Endodermal cell (in vitro differentiated cells): Measurements from ENCODE around the gene TATDN3. TPM values are rescaled to one million over a fixed set of nuclear protein-coding genes. Genes with fewer than 3 reads are reported as not detected.

Source experiments
- DNase-seq: peaks from one replicate; pipeline ENCODE4 v3.0.0-alpha.2; 2017
- H3K27ac ChIP-seq: 2 replicates; pipeline ENCODE4 v1.5.1; 2013; ENCODE audit warnings: mild to moderate bottlenecking, low read depth, low read length, moderate library complexity
- H3K27me3 ChIP-seq: 2 replicates; pipeline ENCODE4 v1.6.1; 2013; ENCODE audit warnings: mild to moderate bottlenecking, low read length, moderate library complexity; ENCODE audit not compliant: insufficient read depth, control insufficient read depth, poor library complexity, severe bottlenecking
- H3K36me3 ChIP-seq: 2 replicates; pipeline ENCODE4 v1.7.0; 2013; ENCODE audit warnings: mild to moderate bottlenecking, low read length, moderate library complexity; ENCODE audit not compliant: control insufficient read depth, insufficient read depth
- H3K4me1 ChIP-seq: one replicate; pipeline ENCODE4 v1.7.0; 2013; ENCODE audit warnings: low read length; ENCODE audit not compliant: control insufficient read depth, insufficient read depth
- H3K4me3 ChIP-seq: 2 replicates; pipeline ENCODE4 v1.5.1; 2013; ENCODE audit warnings: mild to moderate bottlenecking, low read length, moderate library complexity
- H3K9ac ChIP-seq: 2 replicates; pipeline ENCODE4 v1.6.1; 2013; ENCODE audit warnings: mild to moderate bottlenecking, low read length, moderate library complexity; ENCODE audit not compliant: poor library complexity, severe bottlenecking; ENCODE audit errors: extremely low read depth
- H3K9me3 ChIP-seq: 2 replicates; pipeline ENCODE4 v1.6.1; 2013; ENCODE audit warnings: mild to moderate bottlenecking, low read length, moderate library complexity; ENCODE audit not compliant: control insufficient read depth
- H3K27ac Mint-ChIP-seq: 2 replicates; pipeline ENCODE4 v1.8.0; 2020; ENCODE audit warnings: mixed read lengths
- H3K27me3 Mint-ChIP-seq: 2 replicates; pipeline ENCODE4 v1.8.0; 2021; ENCODE audit warnings: mild to moderate bottlenecking, mixed read lengths; ENCODE audit not compliant: insufficient read depth
- H3K36me3 Mint-ChIP-seq: 2 replicates; pipeline ENCODE4 v1.8.0; 2020; ENCODE audit warnings: low read depth, mixed read lengths
- H3K4me1 Mint-ChIP-seq: 2 replicates; pipeline ENCODE4 v1.8.0; 2020; ENCODE audit warnings: mixed read lengths
- H3K4me3 Mint-ChIP-seq: 2 replicates; pipeline ENCODE4 v1.8.0; 2020; ENCODE audit warnings: mild to moderate bottlenecking, moderate library complexity, mixed read lengths
- H3K9me3 Mint-ChIP-seq: 2 replicates; pipeline ENCODE4 v1.8.0; 2020; ENCODE audit warnings: mild to moderate bottlenecking, mixed read lengths
- WGBS, 2 experiments: methylation state at CpG; one replicate each; pipeline versions ENCODE4 v1.1.5 to v1.1.7; 2013; ENCODE audit warnings: missing lambda C conversion rate in 2 of 2, mixed read lengths in 1 of 2; ENCODE audit not compliant: insufficient coverage in 1 of 2, insufficient read length in 1 of 2; 5-methylcytosine and 5-hydroxymethylcytosine counted together
- total RNA-seq, 2 donors: library from RNA; stranded (reverse); fragmentation: NEBNext Ultra II Directional in 1 of 2; extraction: Animal tissue kit (Norgen Biotek cat#: 25700) in 1 of 2; gene quantifications; 2 replicates in 1 of 2; 3 replicates in 1 of 2; pipeline ENCODE4 v1.2.1, GENCODE V29; 2021
- TF ChIP-seq, protein P1 (sequence below): fragments of 200-600 bp; sonication (generic); conservative IDR thresholded peaks from 2 replicates; pipeline ENCODE4 v1.5.0; 2021; ENCODE audit warnings: antibody characterized with exemption, mild to moderate bottlenecking

Gene TATDN3
- total RNA-seq, 2 donors from 2014 or later: 14.9 to 26.3 TPM

DNA sequence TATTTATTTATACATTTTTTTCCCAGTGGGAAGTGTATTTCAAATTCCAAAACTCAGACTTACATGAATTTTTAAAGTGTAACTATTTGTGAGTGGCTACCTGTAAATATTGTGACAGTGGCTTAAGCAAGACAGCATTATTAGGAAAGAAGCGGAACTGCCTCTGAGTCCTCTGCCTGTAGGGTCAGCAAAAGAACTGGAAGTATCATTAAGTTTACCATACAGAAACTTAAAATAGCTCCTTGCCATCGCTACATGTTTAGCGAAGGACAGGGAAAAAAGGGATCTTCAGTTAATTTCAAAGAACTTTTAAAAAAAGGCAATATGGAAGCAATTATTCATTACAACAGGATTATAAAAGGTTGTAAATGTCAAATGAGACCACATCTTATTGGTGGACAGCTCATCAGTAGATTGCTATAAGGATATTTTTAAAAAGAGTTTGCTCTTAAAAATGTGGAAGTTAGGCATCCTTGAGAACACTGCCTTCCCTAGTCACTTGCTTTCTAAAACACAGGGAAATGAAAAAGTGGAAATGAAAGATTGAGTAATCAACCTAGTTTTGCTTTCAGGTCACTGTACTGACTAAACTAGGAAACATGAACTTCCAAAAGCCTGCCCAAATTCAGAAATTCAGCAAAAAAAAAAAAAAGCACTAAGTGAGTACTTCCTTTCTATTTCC, 39.3 kb upstream of the TATDN3 start:
- Mint-ChIP-seq H3K4me1 (peaks cover 15% of the 10 kb centered on the region), H3K9me3 (no peaks in the 10 kb centered on the region), H3K4me3 (no peak overlapping the region), H3K27me3 (no peaks in the 10 kb centered on the region), H3K36me3 (peaks cover 4% of the 10 kb centered on the region), H3K27ac (no peak overlapping the region)
- 91% methylated on average over 3 of the region's 3 CpGs; no CpG with 5 or more reads in 1 of the 2 experiments for WGBS, 2 experiments
- no peak for DNase-seq
- Histone ChIP-seq H3K4me3 (no peak overlapping the region), H3K9me3 (peaks cover 7% of the 10 kb centered on the region), H3K4me1 (no peaks in the 10 kb centered on the region), H3K36me3 (peaks cover 8% of the 10 kb centered on the region), H3K27ac (no peak overlapping the region), H3K9ac (no peak overlapping the region), H3K27me3 (no peaks in the 10 kb centered on the region)
- TF ChIP-seq, protein P1, sequence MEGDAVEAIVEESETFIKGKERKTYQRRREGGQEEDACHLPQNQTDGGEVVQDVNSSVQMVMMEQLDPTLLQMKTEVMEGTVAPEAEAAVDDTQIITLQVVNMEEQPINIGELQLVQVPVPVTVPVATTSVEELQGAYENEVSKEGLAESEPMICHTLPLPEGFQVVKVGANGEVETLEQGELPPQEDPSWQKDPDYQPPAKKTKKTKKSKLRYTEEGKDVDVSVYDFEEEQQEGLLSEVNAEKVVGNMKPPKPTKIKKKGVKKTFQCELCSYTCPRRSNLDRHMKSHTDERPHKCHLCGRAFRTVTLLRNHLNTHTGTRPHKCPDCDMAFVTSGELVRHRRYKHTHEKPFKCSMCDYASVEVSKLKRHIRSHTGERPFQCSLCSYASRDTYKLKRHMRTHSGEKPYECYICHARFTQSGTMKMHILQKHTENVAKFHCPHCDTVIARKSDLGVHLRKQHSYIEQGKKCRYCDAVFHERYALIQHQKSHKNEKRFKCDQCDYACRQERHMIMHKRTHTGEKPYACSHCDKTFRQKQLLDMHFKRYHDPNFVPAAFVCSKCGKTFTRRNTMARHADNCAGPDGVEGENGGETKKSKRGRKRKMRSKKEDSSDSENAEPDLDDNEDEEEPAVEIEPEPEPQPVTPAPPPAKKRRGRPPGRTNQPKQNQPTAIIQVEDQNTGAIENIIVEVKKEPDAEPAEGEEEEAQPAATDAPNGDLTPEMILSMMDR: no peak

DNA sequence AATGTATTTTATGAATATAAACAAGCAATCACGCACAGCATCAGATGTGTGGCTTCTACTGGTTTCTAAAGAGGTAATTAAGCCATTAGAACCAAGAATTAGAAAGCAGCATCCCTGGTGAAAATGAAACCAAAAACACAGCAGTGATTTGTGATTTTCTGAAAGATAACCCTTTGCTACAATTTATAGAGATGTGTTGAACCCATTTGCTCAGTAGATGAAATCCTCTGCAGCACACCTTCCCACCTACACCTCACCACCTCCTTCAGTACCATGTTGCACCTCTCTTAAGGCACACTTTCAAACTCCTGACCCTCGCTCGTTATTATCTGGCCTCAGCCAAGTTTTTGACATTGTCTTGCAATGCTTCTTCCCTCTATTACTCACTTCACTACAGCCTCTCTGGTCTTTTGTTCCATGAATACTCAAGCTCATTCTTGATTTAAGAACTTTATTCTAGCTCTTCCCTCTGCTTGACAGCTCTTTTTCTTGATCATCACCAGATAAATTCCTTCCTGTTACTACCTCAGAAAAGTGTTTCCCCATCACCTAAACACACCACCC, 38.7 kb upstream of the TATDN3 start:
- DNase-seq: no peak
- Histone ChIP-seq H3K4me1 (no peaks in the 10 kb centered on the region), H3K4me3 (no peak overlapping the region), H3K9ac (no peak overlapping the region), H3K9me3 (peaks cover 6% of the 10 kb centered on the region), H3K36me3 (peaks cover 14% of the 10 kb centered on the region), H3K27ac (no peak overlapping the region), H3K27me3 (no peaks in the 10 kb centered on the region)
- peaks cover 15% of the 10 kb centered on the region for H3K4me1 Mint-ChIP-seq
- H3K27ac Mint-ChIP-seq: no peak overlapping the region
- H3K36me3 Mint-ChIP-seq: peaks cover 2% of the 10 kb centered on the region
- no peak overlapping the region for H3K4me3 Mint-ChIP-seq
- H3K9me3 Mint-ChIP-seq: no peaks in the 10 kb centered on the region
- no peaks in the 10 kb centered on the region for H3K27me3 Mint-ChIP-seq
- whole genome bisulfite sequencing, 2 experiments: 94 to 95% methylated on average over 2 to 3 of the region's 3 CpGs
- TF ChIP-seq, protein P1: no peak

DNA sequence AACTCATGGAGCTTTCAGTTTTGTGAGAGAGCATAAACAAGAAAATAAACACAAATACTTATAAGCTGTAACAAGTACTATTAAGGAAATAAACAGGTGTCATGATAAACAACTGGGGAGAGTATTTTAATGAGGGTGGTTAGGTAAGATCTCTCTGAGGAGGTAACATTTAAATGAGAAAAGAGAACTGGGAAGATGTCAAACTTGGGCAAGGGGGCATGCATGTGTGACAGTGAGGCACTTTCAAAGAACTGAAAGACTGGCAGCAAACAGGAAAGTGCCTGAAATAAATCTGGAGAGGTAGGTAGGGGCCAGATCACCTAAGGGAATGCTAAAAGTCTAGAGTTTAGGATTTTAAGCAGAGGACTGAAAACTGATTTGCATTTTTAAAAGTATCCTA, 37.9 kb upstream of the TATDN3 start:
- no peak overlapping the region for H3K27ac Mint-ChIP-seq
- H3K4me1 Mint-ChIP-seq: peaks cover 15% of the 10 kb centered on the region

More for the DNA sequence above, 37.9 kb upstream of the TATDN3 start:
- H3K36me3 ChIP-seq: peaks cover 10% of the 10 kb centered on the region
- H3K4me1 ChIP-seq: no peaks in the 10 kb centered on the region
- H3K4me3 ChIP-seq: no peak overlapping the region
- Mint-ChIP-seq H3K36me3 (peaks cover 2% of the 10 kb centered on the region), H3K9me3 (no peaks in the 10 kb centered on the region), H3K27me3 (no peaks in the 10 kb centered on the region), H3K4me3 (no peak overlapping the region)
- no peaks in the 10 kb centered on the region for H3K9me3 ChIP-seq
- no peak overlapping the region for H3K27ac ChIP-seq
- H3K27me3 ChIP-seq: no peaks in the 10 kb centered on the region
- TF ChIP-seq, protein P1: no peak
- no peak overlapping the region for H3K9ac ChIP-seq
- no peak for DNase-seq
